ENCODE results near the gene TERT.

- TF ChIP-seq NR1H2 (CRISPR knock-in tag; IDR thresholded peaks at IDR 0.05; ENCODE audit: borderline replicate concordance, low read depth) (no peak), BCL6 (CRISPR knock-in tag; IDR thresholded peaks at IDR 0.05) (no peak), DPF2 (CRISPR knock-in tag; IDR thresholded peaks at IDR 0.05; ENCODE audit: borderline replicate concordance, low read depth) (no peak), TRIM22 (IDR thresholded peaks at IDR 0.05) (no peak), MLX (CRISPR knock-in tag; IDR thresholded peaks at IDR 0.05) (no peak)
Measured at GRCh38 chr5:1288439-1289335, 6.2 kb downstream of the TERT start.

All from HepG2 (cell line).